ENCODE data around the gene BIRC2. TPM values are rescaled to one million over a fixed set of nuclear protein-coding genes. Genes with fewer than 3 reads are reported as not detected.

BIRC2 gene
- total RNA-seq, 2 donors from 2014 or later: 48.7 to 92.9 TPM

DNA sequence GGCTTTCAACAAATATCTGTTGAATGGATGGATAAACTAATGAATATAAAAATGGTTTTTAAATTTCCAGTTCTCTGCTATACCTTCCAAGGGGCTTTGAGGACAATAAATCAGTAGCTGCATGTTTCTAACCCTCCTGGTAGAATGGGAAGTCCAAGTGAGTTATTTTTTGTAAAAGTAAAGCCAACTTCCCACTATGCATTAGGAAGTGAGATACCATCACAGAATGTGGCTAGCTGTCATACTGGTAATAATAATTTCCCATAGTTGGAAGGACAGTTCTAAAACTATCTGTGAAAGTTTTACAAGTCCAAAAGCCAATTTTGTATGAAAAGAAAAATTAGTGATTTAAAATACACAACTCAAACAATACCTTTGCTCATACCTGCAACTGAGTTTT lies 55.5 kb downstream of the BIRC2 start:
- H3K4me1 ChIP-seq (ENCODE audit: control insufficient read depth in 1 of 2, low read depth in 2 of 2): peaks cover 0 to 7% of the 10 kb centered on the region in 2 donors

DNA sequence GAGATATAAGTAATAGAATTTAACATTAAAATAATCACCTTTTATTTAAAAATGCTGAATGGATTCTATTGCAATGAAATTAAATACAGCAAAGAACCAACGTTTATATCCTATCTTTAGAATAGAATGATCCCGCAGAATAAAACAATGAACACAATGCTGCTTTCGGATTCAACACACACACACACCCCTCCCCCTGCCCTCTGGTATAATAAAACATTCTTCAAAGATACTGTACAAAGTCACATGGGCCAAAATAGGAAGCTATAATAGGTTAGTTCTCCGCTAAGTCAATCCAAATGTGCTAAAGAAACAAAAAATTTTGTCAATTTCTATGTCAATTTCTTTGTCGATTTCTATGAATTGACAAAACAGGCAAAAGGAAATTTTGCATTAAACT lies 58.5 kb downstream of the BIRC2 start:
- peaks cover 0 to 6% of the 10 kb centered on the region in 2 donors for H3K4me1 ChIP-seq (ENCODE audit: control insufficient read depth in 1 of 2, low read depth in 2 of 2)
- H3K27me3 ChIP-seq (replicated peaks; ENCODE audit: insufficient read depth): no peaks in the 10 kb centered on the region
- ATAC-seq (ENCODE audit: insufficient number of reproducible peaks, low FRiP score, low read depth): no peak
- no peaks in the 10 kb centered on the region for H3K36me3 ChIP-seq
- TF ChIP-seq, protein P1, sequence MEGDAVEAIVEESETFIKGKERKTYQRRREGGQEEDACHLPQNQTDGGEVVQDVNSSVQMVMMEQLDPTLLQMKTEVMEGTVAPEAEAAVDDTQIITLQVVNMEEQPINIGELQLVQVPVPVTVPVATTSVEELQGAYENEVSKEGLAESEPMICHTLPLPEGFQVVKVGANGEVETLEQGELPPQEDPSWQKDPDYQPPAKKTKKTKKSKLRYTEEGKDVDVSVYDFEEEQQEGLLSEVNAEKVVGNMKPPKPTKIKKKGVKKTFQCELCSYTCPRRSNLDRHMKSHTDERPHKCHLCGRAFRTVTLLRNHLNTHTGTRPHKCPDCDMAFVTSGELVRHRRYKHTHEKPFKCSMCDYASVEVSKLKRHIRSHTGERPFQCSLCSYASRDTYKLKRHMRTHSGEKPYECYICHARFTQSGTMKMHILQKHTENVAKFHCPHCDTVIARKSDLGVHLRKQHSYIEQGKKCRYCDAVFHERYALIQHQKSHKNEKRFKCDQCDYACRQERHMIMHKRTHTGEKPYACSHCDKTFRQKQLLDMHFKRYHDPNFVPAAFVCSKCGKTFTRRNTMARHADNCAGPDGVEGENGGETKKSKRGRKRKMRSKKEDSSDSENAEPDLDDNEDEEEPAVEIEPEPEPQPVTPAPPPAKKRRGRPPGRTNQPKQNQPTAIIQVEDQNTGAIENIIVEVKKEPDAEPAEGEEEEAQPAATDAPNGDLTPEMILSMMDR (IDR thresholded peaks at IDR 0.05): no peak
- DNase-seq (ENCODE audit: low spot score): no peak
- H3K9me3 ChIP-seq: no peaks in the 10 kb centered on the region
- no peak overlapping the region for H3K27ac ChIP-seq
- H3K4me3 ChIP-seq: no peak overlapping the region

More for the DNA sequence above, 55.5 kb downstream of the BIRC2 start:
- no peaks in the 10 kb centered on the region for H3K9me3 ChIP-seq
- H3K27ac ChIP-seq: no peak overlapping the region
- DNase-seq (ENCODE audit: low spot score) (no peak), ATAC-seq (ENCODE audit: insufficient number of reproducible peaks, low FRiP score, low read depth) (no peak)
- no peak overlapping the region for H3K4me3 ChIP-seq
- H3K27me3 ChIP-seq (replicated peaks; ENCODE audit: insufficient read depth): no peaks in the 10 kb centered on the region
- TF ChIP-seq, protein P1 (IDR thresholded peaks at IDR 0.05): no peak
- no peaks in the 10 kb centered on the region for H3K36me3 ChIP-seq

DNA sequence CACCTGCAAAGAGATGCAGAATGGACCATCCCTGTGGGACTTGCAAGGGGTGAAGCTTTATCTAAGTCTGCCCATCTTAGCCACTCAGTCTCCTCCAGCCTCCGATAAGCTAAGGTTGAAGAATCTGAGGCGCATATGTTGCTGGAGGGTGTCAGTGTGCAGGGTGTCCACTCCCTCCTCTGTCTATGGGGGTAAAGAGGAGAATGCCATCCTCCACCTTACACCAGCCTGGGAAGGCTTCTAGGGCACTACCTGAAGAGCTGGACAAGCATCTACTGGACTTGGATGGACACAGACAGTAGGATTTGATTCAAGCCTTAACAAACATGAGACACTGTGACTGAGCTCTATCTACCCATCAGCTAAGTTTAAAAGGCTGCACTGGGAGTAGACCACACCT lies 59.1 kb downstream of the BIRC2 start:
- DNase-seq (ENCODE audit: low spot score) (no peak), ATAC-seq (ENCODE audit: insufficient number of reproducible peaks, low FRiP score, low read depth) (no peak)
- no peak overlapping the region for H3K4me3 ChIP-seq
- H3K9me3 ChIP-seq: no peaks in the 10 kb centered on the region
- H3K27me3 ChIP-seq (replicated peaks; ENCODE audit: insufficient read depth): no peaks in the 10 kb centered on the region
- H3K4me1 ChIP-seq (ENCODE audit: control insufficient read depth in 1 of 2, low read depth in 2 of 2): peaks cover 0 to 6% of the 10 kb centered on the region in 2 donors
- TF ChIP-seq, protein P1 (IDR thresholded peaks at IDR 0.05): no peak
- H3K27ac ChIP-seq: no peak overlapping the region
- H3K36me3 ChIP-seq: no peaks in the 10 kb centered on the region

DNA sequence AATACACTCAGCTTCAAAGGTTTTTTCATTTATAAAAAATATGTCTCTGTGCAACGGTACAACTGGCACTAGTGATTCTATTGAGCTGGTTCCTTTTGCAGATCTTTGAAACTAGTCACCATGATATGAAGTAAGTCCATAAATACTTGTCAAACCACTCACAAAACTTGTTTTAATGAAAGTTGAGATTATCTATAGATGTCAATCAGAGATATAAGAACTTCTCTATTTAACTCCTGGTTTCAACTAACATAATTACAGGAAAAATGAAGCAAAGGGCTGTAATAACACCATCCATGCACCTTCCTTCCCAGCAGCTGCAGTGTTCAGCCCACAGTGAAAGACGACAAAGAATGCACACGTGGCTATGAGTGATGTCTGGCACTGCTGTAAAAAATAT lies 60.9 kb downstream of the BIRC2 start:
- no peak overlapping the region for H3K4me3 ChIP-seq
- TF ChIP-seq, protein P1 (IDR thresholded peaks at IDR 0.05): no peak
- ATAC-seq (ENCODE audit: insufficient number of reproducible peaks, low FRiP score, low read depth): no peak

DNA sequence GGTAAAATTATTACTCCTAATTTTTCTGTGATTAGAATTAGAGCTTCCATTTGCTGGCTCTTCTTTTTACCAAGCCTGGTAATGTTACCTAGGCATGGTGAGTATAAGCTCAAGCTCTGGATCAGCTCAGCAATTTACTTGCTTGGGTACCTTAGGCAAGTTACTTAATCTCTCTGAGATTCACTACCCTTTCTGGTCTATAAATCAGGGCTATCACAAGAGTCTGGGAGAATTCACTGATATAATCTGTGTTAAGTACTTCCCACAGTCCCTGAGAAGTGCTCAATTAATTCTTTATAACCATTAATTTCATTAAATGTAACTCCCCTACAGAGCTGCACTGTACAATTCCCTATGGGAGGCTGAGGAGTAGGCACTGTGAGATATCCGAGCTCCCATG lies 61.3 kb downstream of the BIRC2 start:
- H3K4me3 ChIP-seq: no peak overlapping the region
- DNase-seq (ENCODE audit: low spot score): no peak

More for the DNA sequence above, 60.9 kb downstream of the BIRC2 start:
- Histone ChIP-seq H3K27ac (no peak overlapping the region), H3K4me1 (ENCODE audit: control insufficient read depth in 1 of 2, low read depth in 2 of 2) (peaks cover 0 to 6% of the 10 kb centered on the region in 2 donors), H3K36me3 (no peaks in the 10 kb centered on the region), H3K9me3 (no peaks in the 10 kb centered on the region), H3K27me3 (replicated peaks; ENCODE audit: insufficient read depth) (no peaks in the 10 kb centered on the region)
- no peak for DNase-seq (ENCODE audit: low spot score)

More for the DNA sequence above, 61.3 kb downstream of the BIRC2 start:
- H3K27ac ChIP-seq: no peak overlapping the region
- no peak for ATAC-seq (ENCODE audit: insufficient number of reproducible peaks, low FRiP score, low read depth)
- TF ChIP-seq, protein P1 (IDR thresholded peaks at IDR 0.05): no peak
- peaks cover 0 to 6% of the 10 kb centered on the region in 2 donors for H3K4me1 ChIP-seq (ENCODE audit: control insufficient read depth in 1 of 2, low read depth in 2 of 2)
- no peaks in the 10 kb centered on the region for H3K9me3 ChIP-seq
- no peaks in the 10 kb centered on the region for H3K27me3 ChIP-seq (replicated peaks; ENCODE audit: insufficient read depth)
- no peaks in the 10 kb centered on the region for H3K36me3 ChIP-seq

Data from thoracic aorta (tissue), 2 donors.